Ovary (tissue), 3 donors: ENCODE measurements around the gene MYCBPAP.

Source experiments
- CTCF ChIP-seq, 3 donors: fragments of 450-650 bp in 2 of 3; fragments of 200-600 bp in 1 of 3; IDR thresholded peaks; one replicate each; pipeline versions ENCODE4 v1.5.1 to v1.8.0; 2016 to 2022; ENCODE audit warnings: antibody characterized with exemption in 3 of 3, mild to moderate bottlenecking in 1 of 3
- EP300 ChIP-seq: sonication (generic); formaldehyde crosslinking; IDR thresholded peaks from one replicate; pipeline ENCODE4 v1.6.1; 2017; ENCODE audit warnings: antibody characterized with exemption
- POLR2A ChIP-seq: fragments of 450-650 bp; IDR thresholded peaks from one replicate; pipeline ENCODE4 v1.6.1; 2017; ENCODE audit warnings: antibody characterized with exemption, mild to moderate bottlenecking, moderate library complexity
- donor health status: DM: no; HTN: no; CAD: no.

GRCh38 chr17:50514936-50515702 is 6.9 kb downstream of the MYCBPAP start:
- TF ChIP-seq CTCF (IDR thresholded peaks at IDR 0.05) (no peak), EP300 (no peak), POLR2A (no peak)
